GM19238 (cell line): ENCODE data around the gene SMURF1.

Experiments
- DNase-seq: peaks from one replicate; pipeline ENCODE4 v3.0.0; 2011; ENCODE audit warnings: low spot score; ENCODE audit not compliant: insufficient read length

Gene SMURF1

GRCh38 chr7:99098286-99098823 lies 45.6 kb downstream of the SMURF1 start:
- DNase-seq = no peak

- DNase-seq = no peak
Measured at GRCh38 chr7:99097730-99098129, 46.2 kb downstream of the SMURF1 start.

- DNase-seq = no peak
Measured at GRCh38 chr7:99096124-99096887, 47.6 kb downstream of the SMURF1 start.

- DNase-seq = no peak
Measured at GRCh38 chr7:99095698-99096097, 48.2 kb downstream of the SMURF1 start.

GRCh38 chr7:99094401-99094800 lies 49.5 kb downstream of the SMURF1 start:
- no peak for DNase-seq

GRCh38 chr7:99092064-99092720 lies 51.7 kb downstream of the SMURF1 start:
- DNase-seq = no peak

- no peak for DNase-seq
Measured at GRCh38 chr7:99090771-99091542, 53.0 kb downstream of the SMURF1 start.

- no peak for DNase-seq
Measured at GRCh38 chr7:99089914-99090629, 53.8 kb downstream of the SMURF1 start.

- no peak for DNase-seq
Measured at GRCh38 chr7:99086944-99087343, 57.0 kb downstream of the SMURF1 start.

GRCh38 chr7:99086532-99086931 lies 57.4 kb downstream of the SMURF1 start:
- DNase-seq = no peak

- no peak for DNase-seq
Measured at GRCh38 chr7:99083733-99084132, 60.2 kb downstream of the SMURF1 start.

- DNase-seq = no peak
Measured at GRCh38 chr7:99083068-99083651, 60.7 kb downstream of the SMURF1 start.

- DNase-seq = no peak
Measured at GRCh38 chr7:99080679-99081078, 63.2 kb downstream of the SMURF1 start.

GRCh38 chr7:99079104-99079503 lies 64.8 kb downstream of the SMURF1 start:
- DNase-seq = peak; percentile 5

GRCh38 chr7:99078416-99078815 lies 65.5 kb downstream of the SMURF1 start:
- DNase-seq = no peak

GRCh38 chr7:99076615-99077014 lies 67.3 kb downstream of the SMURF1 start:
- no peak for DNase-seq

GRCh38 chr7:99073839-99074446 lies 70.0 kb downstream of the SMURF1 start:
- no peak for DNase-seq

- DNase-seq = no peak
Measured at GRCh38 chr7:99072126-99072525, 71.8 kb downstream of the SMURF1 start.

GRCh38 chr7:99070361-99070760 lies 73.5 kb downstream of the SMURF1 start:
- DNase-seq = no peak

GRCh38 chr7:99061001-99061776 lies 82.7 kb downstream of the SMURF1 start:
- no peak for DNase-seq
